Sciatic nerve (tissue), 2 donors: ENCODE data around the gene MEF2D. TPM values are rescaled to one million over a fixed set of nuclear protein-coding genes. Genes with fewer than 3 reads are reported as not detected.

Experiments
- ATAC-seq: fragments of 200-7000 bp; cut with Tn5 transposase; one replicate; pipeline ENCODE4 v1.9.1; 2020; ENCODE audit warnings: mild to moderate bottlenecking, moderate library complexity
- DNase-seq: peaks from one replicate; pipeline ENCODE4 v3.0.0-alpha.2; 2020; ENCODE audit warnings: low spot score
- intact Hi-C: fragments of 100-400 bp; cut with DNase I; formaldehyde crosslinking; loops from one replicate; pipeline ENCODE4 v1.14.2; 2022
- total RNA-seq: library from RNA; stranded (reverse); fragmentation: NEBNext Ultra II Directional; extraction: Animal tissue kit (Norgen Biotek cat#: 25700); gene quantifications from one replicate; pipeline ENCODE4 v1.2.1, GENCODE V29; 2021
- donor health status: DM: no; HTN: no; CAD: no.
- donor health status: DM: no; HTN: no; CAD: no.

Gene MEF2D
- total RNA-seq, 1 donor from 2014 or later: 66.8 TPM

DNA sequence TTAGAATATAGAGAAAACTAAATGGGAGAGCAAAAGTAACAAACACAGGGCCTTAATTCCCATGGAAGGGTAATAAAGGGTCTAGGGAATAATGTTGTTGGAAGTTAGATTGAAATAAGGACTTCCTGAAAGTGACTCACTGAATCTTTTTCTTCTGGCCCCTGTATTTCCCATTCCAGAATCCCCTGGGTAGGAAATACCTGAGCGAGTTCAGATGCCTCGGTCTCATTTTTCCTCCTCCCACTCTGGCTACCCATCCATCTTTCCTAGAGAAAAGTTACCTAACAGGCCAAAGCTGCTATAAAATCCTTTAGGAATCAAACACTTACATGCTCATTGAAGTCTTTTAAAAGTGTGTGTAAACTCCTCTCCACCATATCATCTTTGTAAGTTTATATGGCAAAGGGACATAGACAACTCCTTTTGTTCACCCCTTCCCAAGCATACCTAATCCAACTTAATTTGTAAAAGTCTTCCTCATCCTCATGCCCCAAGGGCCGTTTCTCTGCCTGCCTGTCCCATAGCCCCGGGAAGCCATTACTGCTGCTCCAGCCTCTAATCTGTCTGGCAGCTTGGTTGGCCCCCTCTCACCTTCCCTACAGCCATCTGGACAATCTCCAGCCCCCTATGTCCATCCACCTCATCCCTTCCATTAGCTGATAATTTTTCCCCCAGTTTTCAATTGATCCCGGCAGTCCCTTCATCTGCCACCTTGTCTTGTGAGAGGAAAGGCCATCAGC lies 3.3 kb upstream of the MEF2D start:
- ATAC-seq (no peak), DNase-seq (peak; percentile 37)
- intact Hi-C loops: no loop called here

DNA sequence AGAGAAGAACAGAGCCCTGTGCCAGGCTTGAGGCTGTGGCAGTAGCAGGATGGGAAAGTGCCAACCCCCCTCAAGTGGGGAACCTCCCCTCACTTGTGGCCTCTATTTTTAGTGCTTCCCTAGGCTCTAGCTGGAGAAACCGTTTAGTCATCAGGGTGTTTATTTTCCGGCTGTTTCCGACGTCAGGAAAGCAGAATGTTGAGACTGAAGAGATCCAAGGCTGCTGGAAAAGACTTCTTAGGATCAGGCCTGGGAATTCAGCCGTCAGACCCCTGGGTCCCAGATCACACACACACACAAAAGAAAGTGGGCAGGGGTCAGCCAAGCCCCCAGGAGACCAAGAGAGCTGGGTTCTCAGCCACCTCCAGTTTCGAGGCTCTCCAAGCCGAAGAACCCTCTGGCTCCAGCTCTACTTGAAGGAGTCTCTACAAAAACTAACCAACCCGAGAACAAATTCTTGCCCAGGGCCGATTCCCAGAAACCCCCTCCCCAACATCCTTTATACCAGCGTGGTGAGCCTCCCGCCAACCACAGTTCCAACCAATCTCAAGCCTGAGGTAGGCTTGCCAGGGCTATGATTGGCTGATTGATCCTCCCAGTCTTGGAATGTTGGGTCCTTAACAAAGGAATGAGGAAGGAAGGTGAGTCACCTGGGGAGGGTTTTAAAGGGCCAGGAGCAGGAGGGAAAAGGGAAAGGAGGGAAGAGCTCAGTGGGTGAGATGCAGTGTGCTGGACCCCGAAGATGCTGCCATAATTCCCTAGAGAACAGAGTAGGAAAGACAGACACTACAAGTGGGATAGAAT lies 2.5 kb upstream of the MEF2D start:
- intact Hi-C loops: no loop called here
- ATAC-seq (no peak), DNase-seq (peak; percentile 80)

DNA sequence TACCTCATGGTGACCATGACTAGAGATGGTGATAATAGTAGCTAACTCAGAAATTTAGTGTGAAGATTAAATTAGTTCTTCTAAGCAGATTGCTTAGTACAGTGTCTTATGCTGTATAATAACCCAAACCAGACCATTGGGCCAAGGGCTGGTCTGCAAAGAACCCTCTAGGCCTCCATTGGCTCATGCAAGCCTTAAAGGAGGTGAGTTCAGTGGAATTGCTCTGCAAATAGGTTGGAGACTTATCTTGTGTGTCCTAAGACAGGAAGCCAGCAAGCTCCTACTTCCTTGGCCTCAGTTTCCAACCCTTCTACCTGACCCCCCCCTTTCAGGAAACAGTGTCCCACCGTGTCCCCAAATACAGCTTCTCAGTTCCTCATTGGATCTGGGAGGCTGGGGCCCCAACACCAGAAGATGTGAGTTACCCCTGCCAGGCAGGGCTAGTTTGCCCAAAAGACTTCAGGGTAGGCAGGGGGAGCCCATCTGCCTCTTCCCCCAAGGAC lies 1.9 kb upstream of the MEF2D start:
- intact Hi-C loops: no loop called here
- DNase-seq (no peak), ATAC-seq (no peak)

- DNase-seq (peak; percentile 96), ATAC-seq (peak; percentile 85)
- intact Hi-C loops: no loop called here
Observed at GRCh38 chr1:156500793-156501506, 375 bp upstream of the MEF2D start.

GRCh38 chr1:156499842-156500542 lies 583 bp downstream of the MEF2D start:
- peak; percentile 82 for DNase-seq
- peak; percentile 9 for ATAC-seq
- intact Hi-C loops: loop anchor here (5.0 kb wide), 1 partner anchor 38 kb away; no protein-coding TSS in a partner anchor

- intact Hi-C loops: loop anchor here (5.0 kb wide), 1 partner anchor 37 kb away; no protein-coding TSS in a partner anchor
- ATAC-seq (no peak), DNase-seq (no peak)
Observed at GRCh38 chr1:156499194-156499841, 1.3 kb downstream of the MEF2D start.

DNA sequence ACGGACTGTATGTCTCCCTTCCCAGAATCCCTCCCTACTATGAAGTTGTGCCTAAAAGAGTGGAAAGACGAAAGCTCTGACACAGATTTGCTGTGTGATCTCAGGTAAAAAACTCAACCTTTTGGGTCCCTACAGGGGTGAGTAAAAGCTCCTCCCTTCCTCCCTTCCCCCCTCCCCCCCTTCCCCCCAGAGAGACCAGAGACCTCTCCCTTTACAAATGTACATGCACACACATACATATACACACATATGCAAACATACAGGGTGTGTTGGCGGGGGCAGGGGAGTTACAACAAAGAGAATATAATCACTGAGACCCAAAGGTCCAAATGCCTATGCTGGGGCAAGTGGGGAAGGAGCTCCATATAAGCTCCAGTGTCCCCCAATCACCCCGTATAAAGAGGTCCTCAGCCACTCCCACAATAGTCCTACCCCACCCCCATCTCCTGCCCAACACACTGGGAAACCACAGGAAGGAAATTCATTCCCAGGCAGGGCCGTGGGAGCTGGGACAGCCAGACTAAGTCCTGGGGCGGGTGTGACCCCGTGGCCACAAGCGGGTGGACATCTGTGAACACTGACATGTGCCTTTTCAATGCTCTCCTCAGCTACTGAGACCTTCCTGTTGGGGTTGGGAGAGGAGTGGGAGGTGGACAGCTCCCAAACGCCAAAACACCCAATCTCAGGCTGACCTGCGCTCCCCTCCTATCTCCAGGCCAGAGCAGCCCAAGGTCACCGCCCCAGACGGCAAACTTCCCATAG lies 2.0 kb downstream of the MEF2D start:
- no peak for ATAC-seq
- intact Hi-C loops: loop anchor here (5.0 kb wide), 1 partner anchor 36 kb away; no protein-coding TSS in a partner anchor
- peak; percentile 80 for DNase-seq

DNA sequence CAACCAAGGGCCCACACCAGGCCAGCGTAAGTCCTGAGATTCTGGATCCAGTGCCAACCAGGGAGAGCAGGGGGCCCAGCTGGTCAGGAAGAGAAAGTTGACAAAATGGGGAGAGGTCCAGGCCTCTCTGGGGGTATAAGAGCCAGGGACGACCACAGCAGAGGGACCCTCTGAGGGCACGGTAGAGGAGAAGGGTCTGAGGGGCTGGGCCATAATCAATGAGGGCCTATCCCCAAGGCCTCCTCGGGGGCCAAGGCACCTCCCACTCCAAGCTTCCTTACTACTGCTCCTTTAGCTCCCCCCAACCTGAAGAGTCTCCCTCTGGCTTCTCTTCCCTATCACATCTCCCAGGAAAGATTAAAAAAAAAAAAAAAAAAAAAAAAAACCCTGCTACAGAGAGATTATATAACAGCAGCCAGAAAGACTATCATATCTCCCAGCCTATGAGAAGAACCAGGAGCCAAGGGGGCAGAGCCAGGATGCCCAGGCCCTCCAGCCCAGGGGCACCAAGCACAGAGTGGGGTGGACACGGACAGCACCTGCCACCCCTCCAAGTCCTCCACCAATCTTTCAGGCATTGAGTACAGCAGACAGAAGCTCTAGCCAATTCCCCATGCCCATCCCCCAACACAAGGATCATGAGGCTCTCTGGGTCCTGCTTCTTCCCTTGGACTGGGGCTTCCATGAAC lies 2.7 kb downstream of the MEF2D start:
- DNase-seq (peak; percentile 58), ATAC-seq (no peak)
- intact Hi-C loops: loop anchor here (5.0 kb wide), 1 partner anchor 36 kb away; no protein-coding TSS in a partner anchor

GRCh38 chr1:156497078-156497742 lies 3.4 kb downstream of the MEF2D start:
- DNase-seq (no peak), ATAC-seq (no peak)
- intact Hi-C loops: loop anchor here (5.0 kb wide), 1 partner anchor 35 kb away; no protein-coding TSS in a partner anchor

GRCh38 chr1:156496211-156496761 lies 4.3 kb downstream of the MEF2D start:
- DNase-seq (peak; percentile 63), ATAC-seq (no peak)
- intact Hi-C loops: loop anchor here (5.0 kb wide), 1 partner anchor 34 kb away; no protein-coding TSS in a partner anchor

DNA sequence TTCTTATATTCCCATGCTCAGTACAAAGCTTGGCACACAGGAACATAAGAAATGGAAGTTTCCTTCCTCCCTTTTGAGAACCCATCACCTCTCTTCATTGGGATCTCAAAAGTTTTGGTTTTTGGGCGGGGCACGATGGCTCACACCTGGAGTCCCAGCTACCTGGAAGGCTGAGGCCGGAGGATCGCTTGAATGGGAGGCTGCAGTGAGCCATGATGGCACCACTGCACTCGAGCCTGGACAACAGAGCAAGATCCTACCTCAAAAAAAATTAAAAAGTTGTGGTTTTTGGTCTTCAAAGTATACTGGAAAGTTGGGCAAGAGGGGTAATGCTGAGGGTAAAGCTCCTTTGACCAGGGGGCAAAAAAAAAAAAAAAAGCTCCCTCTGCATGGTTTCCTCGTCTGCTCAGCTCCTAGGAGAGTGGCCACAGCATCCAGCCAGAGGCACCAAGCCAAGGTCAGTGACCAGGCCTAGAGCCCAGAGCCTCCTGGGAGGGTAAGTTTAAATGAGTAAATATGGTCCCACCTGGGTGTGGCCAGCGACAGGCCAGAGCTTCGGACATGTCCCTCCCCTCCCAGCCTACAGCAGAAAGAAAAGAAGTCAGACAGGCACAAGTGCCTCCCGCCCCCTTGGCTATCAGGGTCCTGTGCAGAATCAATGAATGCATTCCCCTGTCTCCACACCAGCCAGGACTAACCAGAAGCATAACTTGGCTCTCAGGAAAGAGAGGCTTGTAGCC lies 5.0 kb downstream of the MEF2D start:
- intact Hi-C loops: loop anchor here (5.0 kb wide), 1 partner anchor 33 kb away; no protein-coding TSS in a partner anchor
- peak; percentile 32 for DNase-seq
- peak; percentile 21 for ATAC-seq

GRCh38 chr1:156494309-156494895 lies 6.2 kb downstream of the MEF2D start:
- intact Hi-C loops: no loop called here
- no peak for DNase-seq

GRCh38 chr1:156493742-156494141 lies 6.8 kb downstream of the MEF2D start:
- no peak for DNase-seq
- intact Hi-C loops: no loop called here
- no peak for ATAC-seq

More at GRCh38 chr1:156494309-156494895, 6.2 kb downstream of the MEF2D start:
- no peak for ATAC-seq

DNA sequence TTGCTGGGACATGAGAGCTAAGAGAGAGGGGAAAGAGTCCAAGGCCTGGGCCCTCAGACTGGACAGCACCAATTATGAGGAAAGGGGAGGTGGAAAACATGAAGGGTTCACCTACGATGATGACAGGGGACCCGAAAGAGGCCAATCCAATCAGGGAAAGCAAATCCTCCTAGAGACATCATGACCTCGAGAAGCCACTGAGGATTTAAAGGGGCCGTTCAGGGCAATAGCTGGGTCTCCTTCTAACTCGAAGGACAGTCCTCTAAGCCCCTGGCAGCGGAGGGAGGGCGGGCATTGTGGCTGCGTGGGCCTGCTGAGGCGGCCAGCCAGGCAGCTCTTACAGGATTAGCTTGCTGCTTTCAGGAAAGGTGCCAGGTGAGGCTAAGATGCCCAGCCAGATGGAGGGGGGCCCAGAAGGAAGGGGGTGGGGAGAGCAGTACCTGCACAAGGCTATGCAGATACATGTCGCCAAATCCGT lies 7.4 kb downstream of the MEF2D start:
- no peak for ATAC-seq
- DNase-seq: no peak
- intact Hi-C loops: no loop called here

DNA sequence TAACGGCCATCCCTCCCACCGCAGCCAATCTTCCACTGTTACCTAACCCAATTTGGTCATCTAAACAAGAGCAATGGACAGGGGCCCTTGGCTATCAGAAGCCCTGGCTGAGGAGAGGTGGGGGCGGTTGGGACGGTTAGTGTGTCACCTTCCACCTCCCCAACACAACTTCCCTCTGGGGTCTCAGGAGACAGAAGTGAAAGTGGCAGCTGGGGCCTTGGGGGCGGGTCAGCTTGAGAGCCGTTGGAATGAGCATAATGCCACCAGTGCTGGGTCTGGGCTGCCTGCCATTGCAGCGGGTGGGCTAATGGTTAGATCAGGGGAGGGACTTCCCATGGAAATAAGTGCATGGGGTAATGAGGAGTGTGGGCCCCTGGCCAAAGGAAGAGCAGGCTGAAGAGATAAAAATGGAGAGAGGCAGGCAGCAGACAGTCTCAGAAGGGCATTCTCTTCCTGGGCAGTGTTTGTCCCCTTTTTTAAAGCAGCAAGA lies 7.9 kb downstream of the MEF2D start:
- ATAC-seq: no peak
- intact Hi-C loops: no loop called here
- DNase-seq: no peak
